ENCODE measurements around the gene USO1. TPM values are rescaled to one million over a fixed set of nuclear protein-coding genes. Genes with fewer than 3 reads are reported as not detected.
"Not testable (repeated sequence)": the region's sequence is repeated elsewhere in the genome, so short reads cannot be mapped to it uniquely, and the experiment has no call there.

The USO1 gene
- total RNA-seq, 1 donor from 2014 or later: 48.5 TPM

- Mint-ChIP-seq H3K36me3 (ENCODE audit: low read depth, unreplicated experiment) (no peaks in the 10 kb centered on the region), H3K4me3 (ENCODE audit: unreplicated experiment) (no peak overlapping the region), H3K27ac (ENCODE audit: unreplicated experiment) (no peak overlapping the region), H3K9me3 (ENCODE audit: unreplicated experiment) (no peaks in the 10 kb centered on the region), H3K4me1 (ENCODE audit: unreplicated experiment) (peaks cover 19% of the 10 kb centered on the region), H3K27me3 (ENCODE audit: unreplicated experiment) (peaks cover 9% of the 10 kb centered on the region)
- TF ChIP-seq CTCF (IDR thresholded peaks at IDR 0.05; ENCODE audit: unreplicated experiment): no peak
- no peak for DNase-seq (ENCODE audit: low spot score)
These were observed 2.0 kb upstream of the USO1 start for GRCh38 chr4:75722417-75722816.

GRCh38 chr4:75723163-75724065, 963 bp upstream of the USO1 start:
- Mint-ChIP-seq H3K4me3 (ENCODE audit: unreplicated experiment) (peak overlapping the region; percentile 95), H3K9me3 (ENCODE audit: unreplicated experiment) (no peaks in the 10 kb centered on the region), H3K4me1 (ENCODE audit: unreplicated experiment) (peaks cover 23% of the 10 kb centered on the region), H3K27ac (ENCODE audit: unreplicated experiment) (peak overlapping the region; percentile 95), H3K27me3 (ENCODE audit: unreplicated experiment) (peaks cover 9% of the 10 kb centered on the region), H3K36me3 (ENCODE audit: low read depth, unreplicated experiment) (no peaks in the 10 kb centered on the region)
- TF ChIP-seq CTCF (IDR thresholded peaks at IDR 0.05; ENCODE audit: unreplicated experiment): no peak
- no peak for DNase-seq (ENCODE audit: low spot score)

- peaks cover 23% of the 10 kb centered on the region for H3K4me1 Mint-ChIP-seq (ENCODE audit: unreplicated experiment)
- TF ChIP-seq CTCF (IDR thresholded peaks at IDR 0.05; ENCODE audit: unreplicated experiment): no peak
- H3K36me3 Mint-ChIP-seq (ENCODE audit: low read depth, unreplicated experiment): no peaks in the 10 kb centered on the region
- peak overlapping the region; percentile 95 for H3K4me3 Mint-ChIP-seq (ENCODE audit: unreplicated experiment)
- H3K9me3 Mint-ChIP-seq (ENCODE audit: unreplicated experiment): no peaks in the 10 kb centered on the region
- H3K27me3 Mint-ChIP-seq (ENCODE audit: unreplicated experiment): peaks cover 11% of the 10 kb centered on the region
- DNase-seq (ENCODE audit: low spot score): peak; percentile 77
- H3K27ac Mint-ChIP-seq (ENCODE audit: unreplicated experiment): peak overlapping the region; percentile 95
These were observed 719 bp downstream of the USO1 start for GRCh38 chr4:75724867-75725724.

GRCh38 chr4:75725942-75726538, 1.7 kb downstream of the USO1 start:
- H3K4me3 Mint-ChIP-seq (ENCODE audit: unreplicated experiment): peak overlapping the region; percentile 95
- H3K4me1 Mint-ChIP-seq (ENCODE audit: unreplicated experiment): peaks cover 23% of the 10 kb centered on the region

GRCh38 chr4:75726577-75726976, 2.2 kb downstream of the USO1 start:
- peak overlapping the region; percentile 15 for H3K27ac Mint-ChIP-seq (ENCODE audit: unreplicated experiment)
- H3K36me3 Mint-ChIP-seq (ENCODE audit: low read depth, unreplicated experiment): no peaks in the 10 kb centered on the region
- peak overlapping the region; percentile 68 for H3K4me3 Mint-ChIP-seq (ENCODE audit: unreplicated experiment)

More at GRCh38 chr4:75725942-75726538, 1.7 kb downstream of the USO1 start:
- H3K36me3 Mint-ChIP-seq (ENCODE audit: low read depth, unreplicated experiment); DNase-seq (ENCODE audit: low spot score); H3K9me3 Mint-ChIP-seq (ENCODE audit: unreplicated experiment): not testable (repeated sequence)
- Mint-ChIP-seq H3K27ac (ENCODE audit: unreplicated experiment) (peak overlapping the region; percentile 95), H3K27me3 (ENCODE audit: unreplicated experiment) (peaks cover 11% of the 10 kb centered on the region)

More at GRCh38 chr4:75726577-75726976, 2.2 kb downstream of the USO1 start:
- TF ChIP-seq CTCF (IDR thresholded peaks at IDR 0.05; ENCODE audit: unreplicated experiment): no peak
- H3K27me3 Mint-ChIP-seq (ENCODE audit: unreplicated experiment): peaks cover 10% of the 10 kb centered on the region
- H3K4me1 Mint-ChIP-seq (ENCODE audit: unreplicated experiment): peaks cover 23% of the 10 kb centered on the region
- H3K9me3 Mint-ChIP-seq (ENCODE audit: unreplicated experiment): no peaks in the 10 kb centered on the region
- DNase-seq (ENCODE audit: low spot score): no peak

Data from endothelial cell (in vitro differentiated cells).